WI38 (cell line): ENCODE measurements around the gene CADM1.

Experiments used
- H3K4me3 ChIP-seq: 2 replicates; pipeline ENCODE4 v1.5.1; 2011; ENCODE audit warnings: low read depth, mild to moderate bottlenecking, control low read depth, low read length
- CTCF ChIP-seq: IDR thresholded peaks from 2 replicates; pipeline ENCODE4 v1.5.1; 2012; ENCODE audit warnings: low read depth, mild to moderate bottlenecking, control low read depth, low read length

CADM1 gene

GRCh38 chr11:115345361-115345760, 158.9 kb downstream of the CADM1 start:
- no peak overlapping the region for H3K4me3 ChIP-seq

GRCh38 chr11:115344846-115345245, 159.4 kb downstream of the CADM1 start:
- no peak for TF ChIP-seq CTCF
- no peak overlapping the region for H3K4me3 ChIP-seq

More at GRCh38 chr11:115345361-115345760, 158.9 kb downstream of the CADM1 start:
- TF ChIP-seq CTCF, result no peak

- TF ChIP-seq CTCF, result no peak
- no peak overlapping the region for H3K4me3 ChIP-seq
These were observed 162.1 kb downstream of the CADM1 start for GRCh38 chr11:115342142-115342541.

GRCh38 chr11:115340874-115341273, 163.3 kb downstream of the CADM1 start:
- TF ChIP-seq CTCF, result no peak
- no peak overlapping the region for H3K4me3 ChIP-seq

GRCh38 chr11:115338476-115338875, 165.7 kb downstream of the CADM1 start:
- no peak for TF ChIP-seq CTCF
- no peak overlapping the region for H3K4me3 ChIP-seq

- no peak overlapping the region for H3K4me3 ChIP-seq
- TF ChIP-seq CTCF, result peak; percentile 28; the same call in 1 of the 2 replicates
These were observed 169.1 kb downstream of the CADM1 start for GRCh38 chr11:115334932-115335788.

- no peak overlapping the region for H3K4me3 ChIP-seq
- no peak for TF ChIP-seq CTCF
These were observed 170.3 kb downstream of the CADM1 start for GRCh38 chr11:115333949-115334348.
